Heart left ventricle (tissue), 16 donors: ENCODE results near the gene TPPP. TPM values are rescaled to one million over a fixed set of nuclear protein-coding genes. Genes with fewer than 3 reads are reported as not detected.

Experiments
- ATAC-seq, 4 donors: fragments of 200-7000 bp; cut with Tn5 transposase; one replicate each; pipeline ENCODE4 v1.9.1; 2020 to 2022; ENCODE audit warnings: moderate library complexity in 4 of 4, mild to moderate bottlenecking in 3 of 4, moderate number of reproducible peaks in 1 of 4
- DNase-seq, 5 donors: peaks; one replicate each; pipeline ENCODE4 v3.0.0-alpha.2; 2020
- H3K27ac ChIP-seq, 12 donors: fragments of 200-600 bp; sonication (generic) in 4 of 12; one replicate each; pipeline versions ENCODE4 v1.5.0 to v1.8.0; 2016 to 2022; ENCODE audit warnings: mild to moderate bottlenecking in 2 of 12
- H3K27me3 ChIP-seq, 9 donors: fragments of 200-600 bp; sonication (generic) in 2 of 9; one replicate each; pipeline versions ENCODE4 v1.5.1 to v1.8.0; 2016 to 2022; ENCODE audit warnings: mild to moderate bottlenecking in 3 of 9
- H3K36me3 ChIP-seq, 9 donors: fragments of 200-600 bp; sonication (generic) in 2 of 9; one replicate each; pipeline versions ENCODE4 v1.5.0 to v1.8.0; 2018 to 2022; ENCODE audit warnings: mild to moderate bottlenecking in 2 of 9
- H3K4me1 ChIP-seq, 12 donors: fragments of 200-600 bp; sonication (generic) in 4 of 12; one replicate each; pipeline versions ENCODE4 v1.5.0 to v1.8.0; 2016 to 2022; ENCODE audit warnings: mild to moderate bottlenecking in 3 of 12
- H3K4me3 ChIP-seq, 12 donors: fragments of 200-600 bp; sonication (generic) in 4 of 12; one replicate each; pipeline versions ENCODE4 v1.5.0 to v1.8.0; 2017 to 2022; ENCODE audit warnings: mild to moderate bottlenecking in 9 of 12, moderate library complexity in 4 of 12
- H3K9me3 ChIP-seq, 12 donors: fragments of 200-600 bp; sonication (generic) in 4 of 12; one replicate each; pipeline versions ENCODE4 v1.5.0 to v1.8.0; 2016 to 2022; ENCODE audit warnings: mild to moderate bottlenecking in 1 of 12
- POLR2A ChIP-seq, 2 donors: fragments of 450-650 bp; IDR thresholded peaks; one replicate each; pipeline ENCODE4 v1.6.1; 2017; ENCODE audit warnings: antibody characterized with exemption in 2 of 2, mild to moderate bottlenecking in 2 of 2, moderate library complexity in 2 of 2
- WGBS, 4 donors: extraction: QIAGEN DNeasy Blood & Tissue Kit in 2 of 4; methylation state at CpG; one replicate each; pipeline versions ENCODE4 v1.1.5 to v1.1.7; 2013 to 2018; 5-methylcytosine and 5-hydroxymethylcytosine counted together
- intact Hi-C, 10 donors: fragments of 100-400 bp; cut with DNase I; formaldehyde crosslinking; loops; one replicate each; pipeline versions ENCODE4 v1.11.1 to v1.14.2; 2022
- polyA plus RNA-seq, 2 donors: library from polyadenylated mRNA; stranded (reverse); fragments of 200-250 nt; gene quantifications; one replicate each; pipeline ENCODE4 v1.2.3, GENCODE V29; 2013
- total RNA-seq, 9 donors: library from RNA; depleted of rRNA in 2 of 9; stranded (reverse); fragments of >200 nt in 2 of 9; fragmentation: NEBNext Ultra II Directional in 3 of 9; extraction: Animal tissue kit (Norgen Biotek cat#: 25700) in 3 of 9; gene quantifications; one replicate each; pipeline versions ENCODE4 v1.1.0 to v1.2.4, GENCODE V29; 2016 to 2023
- TF ChIP-seq, protein P1 (sequence below), 12 donors: fragments of 200-600 bp; sonication (generic) in 4 of 12; IDR thresholded peaks; one replicate each; pipeline versions ENCODE4 v1.5.0 to v1.8.0; 2018 to 2022; ENCODE audit warnings: antibody characterized with exemption in 12 of 12, mild to moderate bottlenecking in 5 of 12
- donor health status: ischemic (EF 13 %, LVEDD 7.1; RV severe dilation, severe dysfunction).
- donor health status: healthy with polysubstance abuse.
- donor health status: DM: no; HTN: yes; CAD: no.
- donor health status: DM: no; HTN: no; CAD: no.
- donor health status: ischemic (EF 25% LVEDD 6.9; RV normal size, moderate dysfunction).
- donor health status: ischemic (EF 25% LVEDD 5.7; RV mildly dilated, moderate dysfunction).
- donor health status: healthy.
- donor health status: DM: yes; HTN: yes; CAD: no.
- donor health status: ischemic (EF 35%, LVEDD 5.7; RV mildly dilated, moderate dysfunction).
- donor health status: nonischemic (EF 11% LVEDD 7.7; RV severe dilation, severe dysfunction).
- donor health status: DM: yes; HTN: yes; CAD: no.
- donor health status: PGD.
- donor health status: ischemic (EF 29% LVEDD 5.4; RV normal size, mild dysfunction).
- donor health status: nonischemic (EF 23%, LVEDD 6.1; RV moderate dilation, normal function).

Gene TPPP
- total and polyA plus RNA-seq, 11 donors = 7.5 to 31.2 (median 14.9) TPM

- Histone ChIP-seq H3K27ac (no peak overlapping the region), H3K9me3 (no peaks in the 10 kb centered on the region), H3K27me3 (no peaks in the 10 kb centered on the region), H3K4me1 (no peaks in the 10 kb centered on the region), H3K4me3 (no peak overlapping the region), H3K36me3 (peaks cover 0 to 16% (median 5%) of the 10 kb centered on the region in 9 donors)
- DNase-seq (no peak), ATAC-seq (no peak)
- WGBS, 4 donors = 97 to 98% (median 98%) methylated on average over 8 to 9 of the region's 9 CpGs
- intact Hi-C loops = no loop called here
- TF ChIP-seq, protein P1, sequence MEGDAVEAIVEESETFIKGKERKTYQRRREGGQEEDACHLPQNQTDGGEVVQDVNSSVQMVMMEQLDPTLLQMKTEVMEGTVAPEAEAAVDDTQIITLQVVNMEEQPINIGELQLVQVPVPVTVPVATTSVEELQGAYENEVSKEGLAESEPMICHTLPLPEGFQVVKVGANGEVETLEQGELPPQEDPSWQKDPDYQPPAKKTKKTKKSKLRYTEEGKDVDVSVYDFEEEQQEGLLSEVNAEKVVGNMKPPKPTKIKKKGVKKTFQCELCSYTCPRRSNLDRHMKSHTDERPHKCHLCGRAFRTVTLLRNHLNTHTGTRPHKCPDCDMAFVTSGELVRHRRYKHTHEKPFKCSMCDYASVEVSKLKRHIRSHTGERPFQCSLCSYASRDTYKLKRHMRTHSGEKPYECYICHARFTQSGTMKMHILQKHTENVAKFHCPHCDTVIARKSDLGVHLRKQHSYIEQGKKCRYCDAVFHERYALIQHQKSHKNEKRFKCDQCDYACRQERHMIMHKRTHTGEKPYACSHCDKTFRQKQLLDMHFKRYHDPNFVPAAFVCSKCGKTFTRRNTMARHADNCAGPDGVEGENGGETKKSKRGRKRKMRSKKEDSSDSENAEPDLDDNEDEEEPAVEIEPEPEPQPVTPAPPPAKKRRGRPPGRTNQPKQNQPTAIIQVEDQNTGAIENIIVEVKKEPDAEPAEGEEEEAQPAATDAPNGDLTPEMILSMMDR (IDR thresholded peaks at IDR 0.05) = no peak
- no peak for TF ChIP-seq POLR2A (IDR thresholded peaks at IDR 0.05)
These were observed 45.4 kb downstream of the TPPP start for GRCh38 chr5:647727-648126.

DNA sequence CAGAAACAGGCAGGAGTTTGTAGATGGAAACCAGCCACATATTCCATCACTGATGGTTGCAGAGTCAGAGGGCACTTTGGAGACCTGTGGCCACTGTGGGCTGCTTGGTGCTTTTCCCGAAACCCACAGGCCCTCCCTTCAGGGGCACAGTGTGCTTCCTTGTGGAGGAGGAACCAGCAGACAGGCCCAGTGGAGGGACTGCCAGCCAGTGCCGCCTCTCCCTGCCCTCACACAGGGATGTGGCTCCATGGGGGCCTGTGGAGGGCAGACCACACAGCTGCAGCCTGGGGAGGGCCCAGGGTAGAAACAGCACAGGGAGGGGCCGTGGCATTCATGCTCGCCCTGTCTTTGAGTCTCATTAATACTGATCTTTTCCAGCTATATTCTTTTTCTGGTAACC, 45.8 kb downstream of the TPPP start:
- Histone ChIP-seq H3K36me3 (peaks cover 0 to 16% (median 6%) of the 10 kb centered on the region in 9 donors), H3K27ac (no peak overlapping the region), H3K4me1 (no peaks in the 10 kb centered on the region), H3K27me3 (no peaks in the 10 kb centered on the region), H3K9me3 (no peaks in the 10 kb centered on the region), H3K4me3 (no peak overlapping the region)
- TF ChIP-seq, protein P1 (IDR thresholded peaks at IDR 0.05) = no peak
- TF ChIP-seq POLR2A (IDR thresholded peaks at IDR 0.05) = no peak
- 91 to 98% (median 98%) methylated on average over 4 of the region's 4 CpGs for WGBS, 4 donors
- intact Hi-C loops = no loop called here
- no peak for DNase-seq
- no peak for ATAC-seq

- ATAC-seq (no peak), DNase-seq (no peak)
- TF ChIP-seq, protein P1 (IDR thresholded peaks at IDR 0.05) = no peak
- TF ChIP-seq POLR2A (IDR thresholded peaks at IDR 0.05) = no peak
- Histone ChIP-seq H3K27me3 (no peaks in the 10 kb centered on the region), H3K27ac (no peak overlapping the region), H3K4me3 (no peak overlapping the region), H3K36me3 (peaks cover 0 to 16% (median 6%) of the 10 kb centered on the region in 9 donors), H3K4me1 (no peaks in the 10 kb centered on the region), H3K9me3 (no peaks in the 10 kb centered on the region)
- intact Hi-C loops = no loop called here
- WGBS, 4 donors = 89 to 95% (median 94%) methylated on average over 17 to 18 of the region's 18 CpGs
These were observed 46.6 kb downstream of the TPPP start for GRCh38 chr5:646396-647201.

- Histone ChIP-seq H3K9me3 (no peaks in the 10 kb centered on the region), H3K36me3 (peaks cover 0 to 27% (median 9%) of the 10 kb centered on the region in 9 donors), H3K27ac (no peak overlapping the region), H3K27me3 (no peaks in the 10 kb centered on the region), H3K4me1 (no peaks in the 10 kb centered on the region), H3K4me3 (no peak overlapping the region)
- ATAC-seq (no peak), DNase-seq (no peak)
- 95% methylated on average over 11 to 13 of the region's 13 CpGs for WGBS, 4 donors
- no peak for TF ChIP-seq POLR2A (IDR thresholded peaks at IDR 0.05)
- TF ChIP-seq, protein P1 (IDR thresholded peaks at IDR 0.05) = no peak
- intact Hi-C loops = no loop called here
These were observed 47.7 kb downstream of the TPPP start for GRCh38 chr5:645421-645820.
